ENCODE measurements around the gene CREG2. TPM values are rescaled to one million over a fixed set of nuclear protein-coding genes. Genes with fewer than 3 reads are reported as not detected.

The CREG2 gene
- total and polyA plus RNA-seq, 8 donors = 0.24 to 0.98 (median 0.51) TPM; not detected in 2

DNA sequence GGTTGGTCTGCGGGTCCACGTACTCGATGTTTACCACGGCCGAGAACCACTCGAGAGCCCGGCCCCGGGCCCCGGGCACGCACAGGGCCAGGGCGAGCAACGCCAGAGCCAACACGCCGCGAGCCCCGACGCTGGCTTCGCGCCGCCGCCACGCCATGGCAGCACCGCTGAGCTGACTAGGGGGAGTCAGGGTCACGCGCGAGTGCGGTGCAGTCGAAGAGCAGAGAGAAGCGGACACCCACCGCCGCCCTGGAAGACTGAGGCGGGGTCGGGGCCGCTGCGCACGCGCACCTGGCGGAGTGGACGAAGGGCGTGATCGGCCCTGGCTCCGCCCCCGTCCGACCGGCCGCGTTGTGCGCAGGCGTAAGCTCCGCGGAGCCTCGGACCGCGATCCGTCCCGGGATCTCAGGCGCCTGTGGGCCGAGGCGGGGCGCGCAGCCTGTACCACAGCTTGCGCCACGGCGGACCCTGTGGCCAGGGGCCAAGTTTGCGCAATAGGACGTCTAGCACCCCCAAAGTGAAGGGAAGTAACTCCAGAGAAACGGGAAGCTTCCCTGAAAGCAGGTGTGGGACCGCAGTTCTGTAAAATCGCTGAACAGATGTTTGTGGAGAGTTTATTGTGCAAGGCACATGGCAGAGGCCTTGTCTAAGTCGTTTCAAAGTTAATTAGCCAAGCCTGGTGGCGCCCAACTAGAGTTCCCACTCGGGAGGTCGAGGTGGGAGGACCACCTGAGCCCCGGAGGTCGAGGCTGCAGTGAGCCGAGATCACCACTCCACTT lies 78.7 kb downstream of the CREG2 start, which contains the start of gene RNF149:
Gene RNF149 (minus strand): TSS at position 270 of the 779 bp plus-strand sequence. CDS start 113 bp downstream, at position 157.
- H3K36me3 ChIP-seq = peaks cover 0 to 18% of the 10 kb centered on the region in 2 donors
- H3K4me1 ChIP-seq = peaks cover 24 to 74% of the 10 kb centered on the region in 2 donors
- peak within 1 kb of the TSS; percentile 89 to 96 for H3K27ac ChIP-seq
- TF ChIP-seq, protein P1, sequence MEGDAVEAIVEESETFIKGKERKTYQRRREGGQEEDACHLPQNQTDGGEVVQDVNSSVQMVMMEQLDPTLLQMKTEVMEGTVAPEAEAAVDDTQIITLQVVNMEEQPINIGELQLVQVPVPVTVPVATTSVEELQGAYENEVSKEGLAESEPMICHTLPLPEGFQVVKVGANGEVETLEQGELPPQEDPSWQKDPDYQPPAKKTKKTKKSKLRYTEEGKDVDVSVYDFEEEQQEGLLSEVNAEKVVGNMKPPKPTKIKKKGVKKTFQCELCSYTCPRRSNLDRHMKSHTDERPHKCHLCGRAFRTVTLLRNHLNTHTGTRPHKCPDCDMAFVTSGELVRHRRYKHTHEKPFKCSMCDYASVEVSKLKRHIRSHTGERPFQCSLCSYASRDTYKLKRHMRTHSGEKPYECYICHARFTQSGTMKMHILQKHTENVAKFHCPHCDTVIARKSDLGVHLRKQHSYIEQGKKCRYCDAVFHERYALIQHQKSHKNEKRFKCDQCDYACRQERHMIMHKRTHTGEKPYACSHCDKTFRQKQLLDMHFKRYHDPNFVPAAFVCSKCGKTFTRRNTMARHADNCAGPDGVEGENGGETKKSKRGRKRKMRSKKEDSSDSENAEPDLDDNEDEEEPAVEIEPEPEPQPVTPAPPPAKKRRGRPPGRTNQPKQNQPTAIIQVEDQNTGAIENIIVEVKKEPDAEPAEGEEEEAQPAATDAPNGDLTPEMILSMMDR (IDR thresholded peaks at IDR 0.05) = no peak
- intact Hi-C loops (cut with DNase I) = no loop called here
- peak; percentile 91 for ATAC-seq
- peak within 1 kb of the TSS; percentile 76 to 89 for H3K4me3 ChIP-seq
- no peaks in the 10 kb centered on the region for H3K9me3 ChIP-seq
- H3K27me3 ChIP-seq = no peaks in the 10 kb centered on the region
- DNase-seq = peak; percentile 92 to 99 (median 96)

DNA sequence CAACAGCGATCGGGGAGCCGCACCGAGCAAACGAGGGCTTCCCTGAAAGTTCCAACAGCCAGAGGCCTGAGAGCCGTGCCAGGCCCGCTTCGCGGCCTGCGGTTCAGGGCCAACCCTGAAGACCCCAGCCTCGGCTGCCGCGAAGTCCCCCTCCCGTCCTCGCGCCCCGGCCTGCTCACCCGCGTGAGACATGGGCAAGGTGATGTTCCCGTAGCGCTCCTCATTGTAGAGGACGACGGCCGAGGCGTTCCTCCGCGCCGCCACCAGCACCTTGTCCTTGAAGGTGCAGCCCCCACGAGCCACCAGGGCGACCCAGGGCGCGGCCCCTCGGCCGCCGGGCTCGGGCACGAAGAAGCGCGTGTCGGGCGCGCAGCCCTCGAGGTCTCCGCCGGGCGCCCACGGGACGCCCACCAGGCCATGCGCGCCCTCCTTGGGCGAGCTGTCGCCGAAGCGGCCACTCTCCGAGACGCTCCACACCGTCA lies 79.3 kb downstream of the CREG2 start:
- no peaks in the 10 kb centered on the region for H3K9me3 ChIP-seq
- H3K36me3 ChIP-seq = peaks cover 0 to 23% of the 10 kb centered on the region in 2 donors
- peak; percentile 3 for ATAC-seq
- H3K4me1 ChIP-seq = peaks cover 24 to 81% of the 10 kb centered on the region in 2 donors
- no peaks in the 10 kb centered on the region for H3K27me3 ChIP-seq
- TF ChIP-seq, protein P1 (IDR thresholded peaks at IDR 0.05) = no peak
- peak overlapping the region; percentile 89 to 96 for H3K27ac ChIP-seq
- peak in 1 of 4 donors; percentile 28 for DNase-seq
- intact Hi-C loops (cut with DNase I) = no loop called here
- H3K4me3 ChIP-seq = peak overlapping the region; percentile 76 to 89

DNA sequence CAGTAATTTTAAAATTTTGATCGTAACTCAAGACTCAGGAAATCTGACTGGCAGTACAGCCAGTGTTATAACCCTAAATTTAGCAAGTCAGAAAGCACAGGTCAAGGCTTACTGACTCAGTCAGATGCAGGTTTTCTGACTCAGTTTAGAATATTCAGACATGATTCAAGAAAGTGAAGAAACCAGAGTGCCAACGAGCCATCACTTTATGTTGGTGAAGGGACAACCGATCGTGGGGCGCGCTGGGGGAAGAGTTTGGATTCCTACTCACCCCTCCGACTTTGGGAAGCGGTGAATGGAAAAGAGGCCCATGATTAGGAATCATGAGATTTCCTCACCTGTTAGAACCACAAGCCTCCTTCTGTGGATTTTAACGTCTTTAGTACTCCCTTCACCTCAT lies 79.8 kb downstream of the CREG2 start:
- intact Hi-C loops (cut with DNase I) = no loop called here

DNA sequence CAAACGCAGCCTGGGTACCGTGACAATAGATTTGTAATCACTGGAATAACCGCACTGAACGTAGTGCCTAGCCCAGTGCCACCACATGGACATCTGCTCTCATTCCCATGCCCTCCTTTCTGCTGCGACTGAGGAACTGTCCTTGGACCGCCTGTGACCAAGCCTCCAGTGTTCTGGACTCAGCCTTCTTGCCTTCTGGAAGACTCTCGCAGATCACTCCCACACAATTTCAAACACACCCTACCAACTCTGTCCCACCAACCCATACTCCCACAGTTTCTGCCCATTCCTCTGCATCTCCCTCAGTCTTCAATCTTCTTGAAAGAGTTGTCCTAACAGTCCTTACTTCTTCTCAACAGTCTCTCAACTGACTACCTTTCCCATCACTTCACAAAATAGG lies 80.9 kb downstream of the CREG2 start:
- TF ChIP-seq, protein P1 (IDR thresholded peaks at IDR 0.05) = no peak
- no peaks in the 10 kb centered on the region for H3K9me3 ChIP-seq
- no peaks in the 10 kb centered on the region for H3K27me3 ChIP-seq
- ATAC-seq = no peak
- peak overlapping the region; percentile 76 to 89 for H3K4me3 ChIP-seq
- H3K27ac ChIP-seq = peak overlapping the region; percentile 89 to 96
- H3K36me3 ChIP-seq = peaks cover 0 to 36% of the 10 kb centered on the region in 2 donors
- peaks cover 24 to 85% of the 10 kb centered on the region in 2 donors for H3K4me1 ChIP-seq
- intact Hi-C loops (cut with DNase I) = no loop called here
- no peak for DNase-seq

More for the DNA sequence above, 79.8 kb downstream of the CREG2 start:
- H3K4me3 ChIP-seq = peak overlapping the region; percentile 76 to 89
- ATAC-seq (no peak), DNase-seq (no peak)
- no peaks in the 10 kb centered on the region for H3K27me3 ChIP-seq
- peak overlapping the region; percentile 89 to 96 for H3K27ac ChIP-seq
- peaks cover 24 to 85% of the 10 kb centered on the region in 2 donors for H3K4me1 ChIP-seq
- no peaks in the 10 kb centered on the region for H3K9me3 ChIP-seq
- TF ChIP-seq, protein P1 (IDR thresholded peaks at IDR 0.05) = no peak
- H3K36me3 ChIP-seq = peaks cover 0 to 28% of the 10 kb centered on the region in 2 donors

DNA sequence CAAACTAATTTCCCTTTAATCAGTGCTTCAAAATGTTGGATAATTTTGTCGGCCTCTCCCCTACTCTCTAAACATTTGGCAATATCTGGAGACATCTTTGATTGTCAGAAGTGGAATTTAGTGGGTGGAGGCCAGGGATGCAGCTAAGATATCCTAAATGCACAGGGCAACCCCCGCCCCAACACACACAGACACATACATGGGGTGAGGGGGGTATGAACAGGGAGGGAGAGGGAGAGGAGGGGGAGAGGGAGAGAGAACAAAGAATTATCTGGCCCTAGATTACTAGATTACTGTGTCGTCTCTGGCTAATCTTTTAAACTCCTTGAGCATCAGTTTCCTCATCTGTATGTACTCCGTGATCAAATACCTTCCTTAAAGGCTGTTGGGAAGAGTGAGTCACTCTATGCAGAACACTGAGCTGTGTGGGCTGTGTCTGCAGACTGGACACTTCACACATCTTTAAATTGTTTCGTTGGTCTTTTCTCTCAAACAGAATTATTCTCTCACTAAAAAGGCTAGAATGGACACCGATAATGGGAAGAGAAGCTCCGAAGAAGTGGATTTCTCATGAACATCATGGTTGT lies 81.7 kb downstream of the CREG2 start:
- H3K27ac ChIP-seq = peak overlapping the region; percentile 89 to 96
- TF ChIP-seq, protein P1 (IDR thresholded peaks at IDR 0.05) = no peak
- ATAC-seq (peak; percentile 32), DNase-seq (no peak)
- H3K36me3 ChIP-seq = peaks cover 0 to 36% of the 10 kb centered on the region in 2 donors
- H3K27me3 ChIP-seq = no peaks in the 10 kb centered on the region
- H3K4me1 ChIP-seq = peaks cover 24 to 85% of the 10 kb centered on the region in 2 donors
- intact Hi-C loops (cut with DNase I) = no loop called here
- H3K4me3 ChIP-seq = peak overlapping the region in 1 of 2 donors; percentile 76
- no peaks in the 10 kb centered on the region for H3K9me3 ChIP-seq

Measured in left lung (tissue), 10 donors.